GM20000 (cell line): ENCODE measurements around the gene TOP1.
"Not testable (repeated sequence)": the region's sequence is repeated elsewhere in the genome, so short reads cannot be mapped to it uniquely, and the experiment has no call there.

ENCODE experiments used
- DNase-seq: peaks from one replicate; pipeline ENCODE4 v3.0.0; 2012; ENCODE audit warnings: low spot score
- CTCF ChIP-seq: IDR thresholded peaks from 2 replicates; pipeline ENCODE4 v1.5.1; 2012; ENCODE audit warnings: mild to moderate bottlenecking, control low read depth; ENCODE audit errors: extremely low read depth, missing control alignments

TOP1 gene

GRCh38 chr20:40996326-40996725, 32.3 kb upstream of the TOP1 start:
- no peak for TF ChIP-seq CTCF
- DNase-seq = no peak

- TF ChIP-seq CTCF = no peak
- DNase-seq = no peak
Observed at GRCh38 chr20:40997116-40997515, 31.5 kb upstream of the TOP1 start.

- no peak for DNase-seq
- TF ChIP-seq CTCF = no peak
Observed at GRCh38 chr20:40999841-41000240, 28.8 kb upstream of the TOP1 start.

- no peak for DNase-seq
- TF ChIP-seq CTCF = no peak
Observed at GRCh38 chr20:41000628-41001027, 28.0 kb upstream of the TOP1 start.

- DNase-seq = no peak
- TF ChIP-seq CTCF = no peak
Observed at GRCh38 chr20:41001497-41001896, 27.1 kb upstream of the TOP1 start.

- no peak for DNase-seq
- TF ChIP-seq CTCF = no peak
Observed at GRCh38 chr20:41002842-41003142, 25.8 kb upstream of the TOP1 start.

- no peak for TF ChIP-seq CTCF
- no peak for DNase-seq
Observed at GRCh38 chr20:41003143-41003935, 25.3 kb upstream of the TOP1 start.

GRCh38 chr20:41003936-41004294, 24.7 kb upstream of the TOP1 start:
- not testable (repeated sequence) for DNase-seq
